Kasumi-1 (cell line): ENCODE results near the gene RAB4B.
"Not testable (repeated sequence)": the region's sequence is repeated elsewhere in the genome, so short reads cannot be mapped to it uniquely, and the experiment has no call there.

Experiments
- DNase-seq, 2 experiments: peaks; one replicate each; lab custom pipeline; 2025; lab: John Stamatoyannopoulos, UW

Gene RAB4B

DNA sequence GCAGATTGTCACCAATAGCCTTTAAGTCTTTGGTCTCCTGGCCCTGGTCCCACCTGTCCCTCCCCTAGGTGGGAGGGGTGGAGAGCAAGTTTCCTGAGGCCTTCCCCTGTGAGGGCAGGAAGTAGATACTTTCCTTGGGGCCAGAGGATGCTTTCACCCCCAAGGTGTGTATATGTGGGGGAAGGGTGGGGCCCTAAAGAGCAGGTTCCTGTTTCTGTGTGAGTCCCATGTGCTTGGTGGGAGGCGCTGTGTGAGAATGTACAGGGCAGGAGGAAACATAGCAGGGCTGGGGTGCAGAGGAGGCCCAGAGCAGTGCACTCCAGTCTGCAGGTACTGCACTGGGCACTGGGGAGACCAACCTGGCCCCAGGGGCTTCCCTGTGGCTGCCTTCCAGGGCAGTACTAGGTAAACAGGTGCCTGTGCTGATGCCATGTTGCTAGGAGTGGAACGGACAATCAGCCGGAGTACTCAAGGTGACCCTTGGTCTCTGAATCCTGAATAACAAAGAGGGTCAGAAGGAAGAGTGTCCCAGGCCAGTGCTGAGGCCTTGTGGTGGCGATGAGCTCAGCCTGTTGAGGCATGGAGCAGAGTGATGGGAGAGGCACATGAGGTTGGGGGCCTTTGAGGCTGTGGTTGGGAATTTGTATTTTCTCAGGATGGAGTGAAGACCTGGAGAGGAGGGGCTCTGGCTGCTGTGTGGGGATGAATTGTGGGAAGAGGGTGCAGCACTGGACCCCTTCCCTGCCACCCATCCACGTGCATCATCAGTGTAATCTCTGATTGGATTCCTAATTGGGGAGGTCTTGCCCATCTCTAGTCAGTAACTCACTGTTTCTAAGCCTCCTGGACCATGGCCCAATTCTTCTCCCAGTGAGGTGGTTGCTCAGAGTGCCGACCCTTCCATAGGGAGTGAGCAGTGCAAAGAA is 26.1 kb downstream of the RAB4B start:
- DNase-seq: peak in 1 of 2 experiments; percentile 6

DNA sequence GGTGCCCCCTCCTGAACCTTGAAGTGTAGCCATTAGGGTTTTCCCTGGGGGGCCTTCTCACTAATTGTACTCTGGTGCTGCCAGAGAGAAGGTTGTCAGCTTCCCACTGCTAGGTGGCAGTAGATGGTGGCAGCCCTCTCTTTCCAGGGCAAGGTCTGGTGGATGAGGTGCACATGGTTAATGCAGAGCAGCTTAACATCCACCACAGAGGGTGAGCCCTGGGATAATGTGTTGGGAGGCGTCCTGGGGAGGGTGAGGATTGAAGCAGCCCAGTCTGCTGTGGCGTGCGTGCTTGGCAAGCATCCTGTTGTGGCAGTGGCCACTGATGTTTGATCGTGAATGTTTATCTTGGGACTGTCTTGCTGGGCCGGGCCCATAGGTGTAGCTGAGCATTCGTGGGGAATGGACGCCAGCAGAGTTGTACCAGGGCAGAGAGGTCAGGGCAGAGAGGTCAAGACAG is 26.8 kb downstream of the RAB4B start:
- DNase-seq: no peak

DNA sequence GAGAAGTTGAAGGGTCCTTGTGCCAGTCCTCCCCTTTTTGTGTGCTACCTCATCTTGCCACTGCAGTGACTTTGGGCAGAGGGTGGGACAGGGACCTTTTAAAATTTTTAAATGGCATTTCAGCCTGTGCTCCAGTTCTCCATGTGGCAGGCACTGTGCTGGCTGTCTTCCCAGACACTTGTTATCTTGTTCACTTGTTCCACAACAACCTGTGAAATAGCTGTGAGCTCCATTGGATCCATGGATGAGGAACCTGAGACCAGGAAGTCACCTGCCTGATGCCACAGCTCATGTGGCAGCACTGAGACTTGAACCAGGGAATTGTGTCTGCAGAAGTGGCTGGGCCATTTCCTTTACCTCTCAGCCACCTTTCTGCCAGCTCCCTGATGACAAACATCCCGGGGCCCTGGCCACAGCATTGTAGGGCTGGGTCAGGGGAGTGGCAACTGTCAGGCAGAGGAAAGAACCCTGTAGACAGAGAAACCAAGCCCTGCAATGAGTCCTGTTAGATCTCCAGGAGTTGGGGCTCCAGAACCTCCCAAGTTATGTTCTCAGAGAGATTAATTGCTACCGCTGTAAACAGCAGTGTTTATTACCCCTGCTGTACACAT is 27.3 kb downstream of the RAB4B start:
- no peak for DNase-seq

DNA sequence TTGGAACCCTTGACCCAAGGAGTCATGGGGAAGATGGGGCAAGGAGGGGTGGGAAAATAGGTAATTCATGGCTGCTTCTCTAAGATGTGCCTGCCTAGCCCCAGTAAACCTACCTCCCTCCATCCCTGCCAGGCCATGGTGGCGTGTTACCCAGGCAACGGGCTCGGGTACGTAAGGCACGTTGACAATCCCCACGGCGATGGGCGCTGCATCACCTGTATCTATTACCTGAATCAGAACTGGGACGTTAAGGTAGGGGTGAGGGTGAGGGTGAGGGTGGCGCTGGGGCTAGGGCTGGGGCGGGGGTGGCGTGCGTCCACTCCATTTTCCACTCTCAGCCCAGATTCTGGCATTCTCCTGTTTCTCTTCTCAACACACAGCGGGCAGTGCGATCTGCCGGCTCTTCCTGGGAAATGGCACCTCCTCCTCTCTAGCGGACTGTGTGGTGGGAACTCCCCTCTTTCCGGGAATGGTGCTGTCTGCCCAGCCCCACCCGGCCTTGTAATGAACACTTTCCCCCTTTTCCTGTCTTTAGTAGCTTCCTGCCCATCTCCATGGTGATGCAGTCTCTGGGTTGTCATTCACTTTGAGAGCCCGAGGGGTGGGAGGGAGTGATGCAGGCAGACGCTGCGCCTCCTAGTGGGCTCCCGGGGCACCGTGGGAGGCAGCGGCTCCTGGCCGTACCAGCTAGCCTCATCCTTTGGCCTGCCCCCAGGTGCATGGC is 28.5 kb downstream of the RAB4B start:
- DNase-seq: peak; percentile 65 to 70

- no peak for DNase-seq
Observed at GRCh38 chr19:40807147-40808020, 29.3 kb downstream of the RAB4B start.

DNA sequence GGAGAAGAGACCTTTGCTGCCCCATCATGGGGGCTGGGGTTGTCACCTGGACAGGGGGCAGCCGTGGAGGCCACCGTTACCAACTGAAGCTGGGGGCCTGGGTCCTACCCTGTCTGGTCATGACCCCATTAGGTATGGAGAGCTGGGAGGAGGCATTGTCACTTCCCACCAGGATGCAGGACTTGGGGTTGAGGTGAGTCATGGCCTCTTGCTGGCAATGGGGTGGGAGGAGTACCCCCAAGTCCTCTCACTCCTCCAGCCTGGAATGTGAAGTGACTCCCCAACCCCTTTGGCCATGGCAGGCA is 29.9 kb downstream of the RAB4B start:
- DNase-seq: no peak

GRCh38 chr19:40808497-40808896 is 30.4 kb downstream of the RAB4B start:
- no peak for DNase-seq

- no peak for DNase-seq
Observed at GRCh38 chr19:40809358-40810086, 31.5 kb downstream of the RAB4B start.

- no peak for DNase-seq
Observed at GRCh38 chr19:40810160-40810559, 32.1 kb downstream of the RAB4B start.

DNA sequence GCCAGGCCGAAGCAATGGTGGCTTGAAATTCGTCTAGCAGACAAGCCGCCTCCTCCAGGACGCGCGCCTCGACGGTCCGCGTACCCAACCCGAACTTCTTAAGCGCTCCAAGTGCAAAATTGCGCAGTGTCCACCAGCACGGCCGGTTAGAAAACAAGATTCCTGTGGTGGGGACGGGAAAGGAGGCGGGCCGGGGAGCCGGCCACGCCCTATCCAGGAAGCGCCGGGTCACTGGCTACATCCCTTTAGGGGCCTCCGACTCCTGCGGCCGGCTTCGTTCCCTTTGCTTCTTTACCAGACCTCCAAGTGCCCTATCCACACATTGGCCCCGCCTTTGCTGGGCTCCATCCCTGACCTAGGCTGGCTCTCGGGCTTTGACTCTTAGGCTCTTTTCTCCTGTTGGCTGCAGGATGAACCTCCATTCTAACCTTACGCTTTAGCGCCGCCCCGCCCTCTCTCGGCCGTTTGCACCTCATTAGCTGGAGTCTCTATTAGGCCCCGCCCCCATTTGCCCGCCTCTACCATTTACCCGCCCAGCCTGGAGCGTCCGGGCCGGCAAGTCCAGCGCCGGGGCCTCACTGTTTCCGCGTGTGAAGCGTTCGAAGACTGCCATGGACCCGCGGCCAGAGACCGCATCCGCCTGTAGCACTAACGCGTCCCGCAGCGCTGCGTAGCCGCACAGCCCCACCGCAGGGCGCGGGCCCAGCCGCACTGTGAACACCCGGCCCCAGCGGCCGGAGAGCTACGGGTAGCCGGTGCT is 32.8 kb downstream of the RAB4B start:
- DNase-seq: peak; percentile 41 to 55

- peak in 1 of 2 experiments; percentile 14 for DNase-seq
Observed at GRCh38 chr19:40811478-40812341, 33.7 kb downstream of the RAB4B start.

DNA sequence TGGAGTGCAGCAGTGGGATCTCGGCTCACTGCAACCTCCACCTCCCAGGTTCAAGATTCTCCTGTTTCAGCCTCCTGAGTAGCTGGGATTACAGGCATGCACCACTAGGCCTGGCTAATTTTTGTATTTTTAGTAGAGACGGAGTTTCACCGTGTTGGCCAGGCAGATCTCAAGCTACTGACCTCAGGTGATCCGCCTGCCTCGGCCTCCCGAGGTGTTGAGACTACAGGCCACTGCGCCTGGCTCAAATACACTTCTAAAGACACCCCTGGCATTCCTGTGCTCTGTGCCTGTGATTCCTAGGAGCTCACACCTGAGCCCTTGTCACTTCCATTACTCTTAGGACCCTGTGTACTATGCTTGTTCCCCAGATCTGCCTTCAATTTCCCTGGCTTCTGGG is 34.5 kb downstream of the RAB4B start:
- not testable (repeated sequence) for DNase-seq

DNA sequence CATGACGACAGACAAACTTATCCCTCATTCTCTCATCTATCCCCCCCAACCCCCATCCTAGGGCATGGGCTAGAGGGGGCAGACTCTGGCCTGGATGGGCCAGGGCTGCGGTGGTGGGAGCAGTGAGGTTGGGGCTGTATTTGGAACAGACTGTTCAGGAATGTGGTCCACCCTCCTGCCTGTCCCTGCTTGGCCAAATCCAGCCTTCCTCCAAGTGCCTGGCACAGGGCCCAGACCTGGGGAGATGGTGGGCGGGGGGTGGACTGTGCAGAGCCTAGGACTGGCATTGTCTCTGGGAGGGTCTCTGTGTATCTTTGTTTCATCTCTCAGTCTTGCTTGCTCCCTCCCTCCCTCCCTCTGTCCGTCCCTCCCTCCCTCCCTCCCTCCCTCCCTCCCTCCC is 35.1 kb downstream of the RAB4B start:
- DNase-seq: no peak

DNA sequence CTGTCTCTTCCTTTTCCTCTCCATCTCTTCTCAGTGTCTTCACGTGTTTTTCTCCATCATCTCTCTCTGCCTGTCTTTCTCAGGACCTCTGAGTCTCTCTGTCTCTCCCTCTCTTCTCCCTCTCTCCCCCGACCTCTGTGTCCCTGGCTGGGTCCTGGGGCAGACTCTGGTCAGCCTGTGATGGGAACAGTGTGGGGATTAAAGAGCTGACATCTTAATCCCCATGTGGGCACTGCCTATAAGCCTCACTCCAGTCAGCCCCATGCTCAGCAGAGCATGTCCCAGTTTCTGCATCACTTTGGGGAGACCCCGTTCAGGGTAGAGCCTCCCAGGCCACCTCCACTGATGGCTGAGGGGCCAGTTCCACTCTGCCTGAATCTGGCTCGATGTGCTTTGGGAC is 37.2 kb downstream of the RAB4B start:
- DNase-seq: no peak

DNA sequence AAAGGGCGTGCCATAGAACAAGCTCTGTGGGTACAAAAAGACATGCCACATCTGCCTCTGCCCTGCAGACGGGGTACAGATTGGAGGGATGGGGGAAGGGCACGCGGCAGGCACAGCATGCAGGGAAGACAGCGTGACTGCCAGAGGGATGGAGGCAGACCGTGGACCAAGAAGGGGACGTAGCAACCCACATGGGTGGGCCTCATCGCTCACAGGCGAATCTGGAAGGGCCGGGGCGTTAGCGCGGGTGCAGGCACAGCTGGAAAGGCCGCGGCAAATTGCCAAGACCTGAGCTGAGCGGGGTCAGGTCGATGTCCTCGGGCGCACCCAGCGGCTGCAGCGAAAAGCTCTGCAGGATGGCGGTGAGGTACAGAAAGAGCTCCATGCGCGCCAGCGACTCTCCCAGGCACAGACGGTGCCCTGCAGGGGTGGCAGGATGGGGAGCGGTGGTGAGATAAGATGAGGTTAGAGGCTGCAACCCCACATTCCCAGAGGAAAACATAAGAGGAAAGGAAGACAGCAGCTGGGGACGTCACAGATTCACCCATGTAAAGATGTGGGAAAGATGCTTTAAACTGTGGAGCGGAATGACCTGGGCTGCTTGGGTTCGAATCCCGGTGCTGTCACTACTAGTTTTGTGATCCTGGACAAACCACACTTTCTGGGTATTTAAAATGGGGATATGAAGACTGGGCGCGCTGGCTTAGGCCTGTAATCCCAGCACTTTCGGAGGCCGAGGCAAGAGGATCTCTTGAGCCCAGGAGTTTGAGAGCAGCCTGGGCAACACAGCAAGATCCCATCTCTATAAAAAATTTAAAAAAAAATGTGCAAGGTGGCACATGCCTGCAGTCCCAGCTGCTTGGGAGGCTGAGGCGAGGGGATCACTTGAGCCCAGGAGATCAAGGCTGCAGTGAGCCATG is 40.7 kb downstream of the RAB4B start:
- DNase-seq: peak in 1 of 2 experiments; percentile 21

- DNase-seq: peak; percentile 23 to 57
Observed at GRCh38 chr19:40819479-40820234, 41.6 kb downstream of the RAB4B start.

DNA sequence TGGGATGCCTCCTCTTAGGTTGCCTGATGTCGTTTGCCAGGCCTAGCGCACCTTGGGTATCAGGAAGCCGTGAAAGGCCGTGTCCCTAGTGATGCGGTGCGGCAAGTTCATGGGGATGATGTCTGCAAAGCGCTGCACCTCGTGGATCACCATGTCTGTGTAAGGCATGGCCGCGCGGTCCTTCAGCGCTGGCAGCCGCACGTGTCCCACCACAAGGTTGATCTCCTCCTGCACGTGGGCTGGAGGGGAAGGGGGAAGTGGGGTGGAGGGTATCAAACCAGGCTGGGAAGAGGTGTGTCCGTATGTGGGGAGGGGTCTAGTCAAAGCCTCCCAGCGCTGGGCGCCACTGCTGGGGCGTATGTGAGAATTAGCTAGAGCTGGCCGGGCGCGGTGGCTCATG is 44.1 kb downstream of the RAB4B start:
- DNase-seq: no peak
